ENCODE results near the gene MAPKAPK2.

The MAPKAPK2 gene

DNA sequence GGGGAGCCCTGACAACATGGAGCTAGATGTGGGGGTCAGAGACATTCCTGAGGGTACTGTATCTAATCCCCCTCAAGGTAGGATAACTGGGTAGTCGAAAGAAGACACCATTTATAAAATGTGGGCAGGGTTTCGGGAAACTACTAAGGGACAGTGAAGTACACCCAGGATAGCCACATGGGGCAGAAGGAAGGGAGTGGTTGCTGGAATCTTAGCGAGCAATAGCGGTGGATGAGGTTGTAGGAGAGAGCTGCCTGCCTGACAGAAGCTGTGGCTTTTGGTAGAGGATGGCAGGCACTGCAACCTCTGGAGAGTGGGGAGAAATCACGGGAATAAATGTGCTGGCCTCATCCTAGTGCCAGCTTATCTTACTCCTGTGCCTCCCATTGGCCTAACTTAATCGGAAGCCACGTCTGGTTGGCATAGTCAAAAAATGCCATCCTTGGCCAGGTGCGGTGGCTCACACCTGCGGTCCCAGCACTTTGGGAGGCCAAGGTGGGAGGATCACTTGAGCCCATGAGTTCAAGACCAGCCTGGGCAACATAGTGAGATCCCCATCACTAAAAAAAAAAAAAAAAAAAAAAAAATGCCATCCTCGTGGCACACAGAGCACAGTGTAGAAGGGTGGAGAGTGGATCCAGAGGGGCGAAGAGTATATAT lies 23.4 kb upstream of the MAPKAPK2 start:
- DNase-seq: no peak

GRCh38 chr1:206662396-206663092 lies 22.2 kb upstream of the MAPKAPK2 start:
- no peak for DNase-seq

DNA sequence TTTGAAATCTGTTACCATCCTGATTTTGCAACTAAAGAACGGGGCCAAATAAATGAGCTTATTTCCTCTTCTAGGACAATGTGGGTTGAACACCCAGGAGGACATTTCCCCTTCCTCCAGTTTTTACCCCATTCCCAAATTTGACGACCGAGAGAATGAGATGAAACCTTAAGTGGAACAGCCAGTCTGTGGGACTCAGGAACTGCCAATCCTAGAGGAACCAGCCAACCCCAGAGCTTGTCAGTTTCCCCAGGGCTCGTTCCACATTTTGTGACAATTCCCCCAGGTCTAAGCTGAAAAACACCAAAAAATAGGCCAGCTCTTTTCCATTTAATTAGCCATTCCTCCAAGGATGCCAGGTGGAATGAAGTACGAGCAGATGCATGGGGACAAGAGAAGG lies 21.3 kb upstream of the MAPKAPK2 start:
- DNase-seq: no peak

GRCh38 chr1:206663832-206664652 lies 20.7 kb upstream of the MAPKAPK2 start:
- DNase-seq: peak; percentile 63

GRCh38 chr1:206664740-206665139 lies 20.0 kb upstream of the MAPKAPK2 start:
- no peak for DNase-seq

DNA sequence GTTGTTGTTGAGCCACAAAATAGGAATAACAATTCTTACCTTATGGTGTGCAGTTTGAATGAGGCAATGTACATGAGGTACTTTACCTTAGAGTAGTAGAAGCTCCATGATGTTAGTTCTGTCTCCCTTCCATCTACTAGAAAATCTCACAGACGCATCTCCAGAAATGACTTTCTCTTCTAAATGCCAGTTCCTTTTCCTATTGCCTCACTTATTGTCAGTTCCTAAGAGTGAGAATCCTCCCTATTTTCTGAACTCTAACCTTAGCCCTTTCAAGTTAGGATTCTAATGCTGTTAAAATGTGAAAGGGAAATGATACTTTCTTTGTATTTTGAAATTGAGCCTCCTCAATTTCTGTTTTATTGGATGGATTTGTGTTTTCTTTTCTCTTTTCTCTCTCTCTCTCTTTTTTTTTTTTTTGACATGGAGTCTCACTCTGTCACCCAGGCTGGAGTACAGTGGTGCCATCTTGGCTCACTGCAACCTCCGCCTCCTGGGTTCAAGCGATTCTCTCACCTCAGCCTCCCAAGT lies 18.6 kb upstream of the MAPKAPK2 start:
- DNase-seq: no peak

- DNase-seq: no peak
Observed at GRCh38 chr1:206666954-206667665, 17.6 kb upstream of the MAPKAPK2 start.

GRCh38 chr1:206668351-206668750 lies 16.4 kb upstream of the MAPKAPK2 start:
- no peak for DNase-seq

DNA sequence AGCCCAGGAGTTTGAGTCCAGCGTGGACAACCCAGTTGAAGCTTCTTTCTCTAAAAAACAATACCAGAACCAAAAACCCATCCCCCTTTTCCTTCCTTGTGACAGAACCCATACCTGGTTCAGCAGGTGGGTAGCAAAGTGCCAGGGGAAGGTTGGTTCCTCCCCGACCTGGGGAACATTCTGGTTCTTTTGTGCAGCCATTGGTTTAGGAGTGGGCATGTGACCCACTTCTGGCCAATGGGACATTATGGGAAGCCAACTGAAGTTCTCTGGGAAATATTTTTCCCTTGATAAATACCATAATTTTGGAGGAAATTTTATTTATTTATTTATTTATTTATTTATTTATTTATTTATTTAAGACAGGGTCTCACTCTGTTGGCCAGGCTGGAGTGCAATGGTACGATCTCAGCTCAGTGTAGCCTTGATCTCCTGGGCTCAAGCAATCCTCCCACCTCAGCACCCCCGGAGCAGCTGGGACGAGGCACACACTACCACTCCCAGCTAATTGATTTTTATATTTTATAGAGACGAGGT lies 15.8 kb upstream of the MAPKAPK2 start:
- no peak for DNase-seq

DNA sequence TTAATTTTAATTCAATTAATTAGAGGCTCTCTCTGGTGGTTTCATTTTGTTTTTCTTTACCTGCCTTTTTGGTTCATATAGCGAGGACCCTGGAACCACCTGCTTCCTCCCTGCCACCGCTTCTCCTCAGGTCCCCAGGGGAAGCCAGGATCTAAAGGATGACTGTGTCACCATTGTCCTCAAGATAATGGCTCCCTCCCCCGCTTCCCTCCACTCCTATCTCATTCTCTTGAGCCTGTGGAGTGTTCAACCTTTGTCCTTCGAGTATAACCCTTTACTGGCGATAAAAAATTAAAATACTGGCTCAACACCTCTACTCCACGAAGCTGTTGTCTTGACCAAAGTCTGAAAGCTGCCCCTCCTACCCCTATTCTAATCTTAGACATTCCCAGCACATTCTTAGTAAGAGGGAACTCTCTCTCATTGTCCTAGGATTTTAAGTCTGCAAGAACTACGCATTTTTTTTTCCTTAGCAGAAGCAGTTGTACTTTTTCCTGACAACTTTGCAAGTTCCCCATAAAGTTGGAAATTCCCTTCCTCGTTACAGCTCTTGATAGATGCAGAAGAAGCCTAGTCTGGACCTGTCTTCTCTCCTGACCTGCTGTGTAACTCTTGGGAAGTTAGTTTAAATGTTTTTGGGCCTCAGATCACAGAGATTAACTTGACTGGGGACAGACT lies 12.6 kb upstream of the MAPKAPK2 start:
- DNase-seq: no peak

DNA sequence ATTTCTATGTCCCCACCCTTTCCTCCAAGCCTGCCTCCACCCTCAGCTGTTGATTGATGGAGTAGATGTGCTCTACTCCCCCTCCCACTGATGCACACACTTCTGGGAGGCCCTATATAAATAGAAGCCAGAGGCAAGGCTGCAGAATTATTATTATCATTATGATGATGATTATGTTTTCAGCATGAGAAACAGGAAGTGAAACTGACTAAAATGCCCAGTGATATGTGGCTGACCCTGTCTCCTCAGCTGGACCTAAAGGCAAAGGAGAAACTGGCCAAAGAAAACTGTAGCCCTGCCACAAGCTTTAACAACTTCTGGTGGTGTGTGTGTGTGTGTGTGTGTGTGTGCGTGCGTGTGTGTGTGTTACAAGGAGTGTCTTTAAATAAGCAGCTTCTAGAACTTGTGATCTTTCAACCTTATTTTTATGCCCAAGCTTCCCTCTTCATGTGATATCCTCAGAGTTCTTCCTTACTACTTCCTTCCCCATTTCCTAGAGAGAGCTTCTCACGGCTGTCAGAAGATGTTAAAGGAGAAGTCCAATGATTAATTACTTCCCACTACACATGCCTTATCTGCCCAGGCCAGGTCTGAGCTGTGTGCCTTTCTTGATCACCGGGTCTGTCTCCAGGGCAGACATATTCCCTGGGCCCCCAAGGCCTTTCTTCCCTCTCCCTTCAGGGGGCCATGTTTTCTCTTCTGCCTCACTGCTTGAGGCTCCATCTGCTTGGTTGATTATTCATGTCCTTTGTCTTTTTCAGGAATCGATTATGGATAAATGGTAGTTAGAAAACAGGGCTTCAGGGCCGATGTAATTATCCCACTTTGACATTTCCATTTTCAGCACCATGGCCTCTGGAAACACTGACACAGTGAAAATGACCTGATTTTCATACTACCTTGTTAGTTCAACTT lies 11.6 kb upstream of the MAPKAPK2 start:
- DNase-seq: no peak

- DNase-seq: no peak
Observed at GRCh38 chr1:206674236-206674635, 10.5 kb upstream of the MAPKAPK2 start.

DNA sequence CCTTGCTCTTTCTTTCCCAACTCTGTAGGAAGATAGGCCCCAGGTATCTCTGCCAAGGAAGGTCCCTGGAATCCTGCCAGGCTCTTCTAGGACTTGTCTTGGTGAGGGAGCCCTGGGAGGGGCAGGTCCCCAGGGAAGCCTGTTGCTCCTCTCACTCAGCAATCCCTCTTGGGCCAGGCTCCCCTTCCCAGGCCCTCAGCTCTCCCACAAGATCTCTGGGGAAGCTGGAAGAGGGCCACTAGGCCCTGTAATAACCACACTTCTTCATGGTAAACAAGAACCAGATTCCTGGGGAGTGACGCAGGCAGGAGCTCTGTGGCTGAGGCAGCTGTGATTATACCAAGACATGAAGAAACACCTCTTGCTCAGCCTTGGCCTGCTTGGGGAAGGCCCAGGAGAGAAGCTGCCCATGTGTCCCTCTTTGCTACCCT lies 9.9 kb upstream of the MAPKAPK2 start:
- DNase-seq: no peak

- no peak for DNase-seq
Observed at GRCh38 chr1:206676499-206676898, 8.2 kb upstream of the MAPKAPK2 start.

DNA sequence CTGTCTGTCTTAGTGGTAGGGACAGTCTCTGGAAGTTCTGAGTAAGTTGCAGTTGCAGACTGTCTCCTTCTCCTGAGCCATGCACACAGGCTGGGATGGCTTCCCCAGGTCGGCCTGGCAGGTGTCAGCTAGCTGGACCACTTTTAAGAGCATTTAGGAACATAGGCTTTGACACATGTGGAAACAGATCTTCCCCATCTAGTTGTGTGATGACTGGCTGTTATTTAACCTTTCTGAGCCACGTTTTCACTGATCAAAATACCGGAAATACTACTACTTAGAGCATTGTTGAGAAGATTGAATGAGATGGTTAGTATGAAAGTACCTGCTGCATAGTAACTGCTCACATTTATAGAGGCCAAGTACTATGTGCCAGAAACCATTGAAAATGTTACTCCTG lies 6.2 kb upstream of the MAPKAPK2 start:
- DNase-seq: no peak

DNA sequence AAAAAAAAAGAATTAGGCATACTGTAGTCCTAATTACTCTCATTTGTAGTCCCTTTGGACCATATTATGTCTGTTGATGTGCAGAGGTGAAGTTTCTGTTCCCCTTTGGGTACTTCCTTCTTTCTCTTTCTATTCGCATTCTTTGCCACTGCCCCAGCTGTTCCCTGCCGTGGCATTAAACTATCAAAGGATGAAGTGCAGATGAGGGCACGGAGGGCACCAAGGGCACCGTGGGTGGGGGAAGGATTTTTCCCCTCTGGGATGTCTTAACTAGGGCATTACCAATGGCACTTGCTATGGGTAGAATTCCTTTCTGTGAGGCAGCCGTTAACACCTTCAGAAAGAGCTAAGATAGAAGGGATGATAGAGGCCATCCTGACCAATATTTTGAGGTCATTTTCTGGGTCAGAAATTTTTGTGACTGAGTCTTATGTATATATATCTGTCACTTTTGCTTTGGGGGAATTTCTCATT lies 4.9 kb upstream of the MAPKAPK2 start:
- DNase-seq: no peak

GRCh38 chr1:206680279-206680678 lies 4.4 kb upstream of the MAPKAPK2 start:
- no peak for DNase-seq

DNA sequence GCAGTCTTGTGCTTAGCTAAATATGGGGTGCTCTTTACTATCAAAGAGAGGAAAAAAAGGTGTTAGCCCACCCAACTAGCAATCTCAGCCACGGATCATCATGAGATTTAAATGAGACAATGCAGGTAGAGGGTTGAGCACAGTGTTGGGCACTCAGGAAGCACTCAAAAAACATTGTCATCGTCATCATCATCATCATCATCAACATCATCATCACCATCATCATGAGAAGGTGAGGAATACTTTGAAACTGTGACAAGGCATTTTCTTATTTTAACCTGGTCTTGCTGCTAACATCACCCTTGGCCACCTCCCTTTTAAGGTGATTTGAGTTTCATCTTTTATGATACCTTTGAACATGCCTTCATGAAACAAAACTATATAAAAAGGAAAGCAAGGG lies 3.3 kb upstream of the MAPKAPK2 start:
- DNase-seq: no peak

DNA sequence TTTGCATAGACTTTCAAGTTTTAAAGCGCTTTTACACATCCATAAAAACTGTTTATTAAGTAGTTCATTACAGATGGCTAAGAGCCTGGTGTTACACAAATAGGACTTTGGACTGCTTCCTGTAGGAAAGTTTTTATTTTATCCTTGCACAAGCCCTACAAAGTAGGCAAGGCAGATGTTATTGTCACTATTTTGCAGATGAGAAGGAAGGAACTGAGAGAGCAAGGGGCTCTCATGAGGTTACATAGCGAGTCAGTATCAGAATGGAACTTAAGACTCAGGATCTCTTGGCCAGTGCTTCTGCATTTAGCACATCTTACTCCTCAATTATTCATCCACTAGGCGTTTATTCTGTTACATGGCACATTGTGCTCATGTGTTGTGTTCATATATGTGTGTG lies 2.6 kb upstream of the MAPKAPK2 start:
- DNase-seq: no peak

DNA sequence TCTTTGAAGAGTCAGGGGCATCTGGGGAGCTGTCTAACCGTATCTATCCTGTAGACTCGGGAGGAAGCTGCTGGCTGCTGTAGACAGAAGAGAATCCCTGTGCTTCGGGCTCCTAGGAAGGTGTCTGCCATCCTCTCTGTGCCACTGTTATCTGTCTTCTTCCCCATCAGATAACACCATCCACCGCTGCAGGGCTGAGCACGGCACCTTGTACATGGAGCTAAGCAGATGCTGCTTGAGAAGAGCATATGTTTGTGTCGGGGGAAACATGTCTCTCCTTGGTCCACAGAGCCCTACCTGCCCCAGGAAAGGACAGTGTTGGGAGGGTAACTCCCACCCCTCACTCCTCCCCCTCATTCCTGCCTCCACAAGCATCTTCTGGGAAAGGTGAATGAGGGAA lies 1.4 kb upstream of the MAPKAPK2 start:
- no peak for DNase-seq

DNA sequence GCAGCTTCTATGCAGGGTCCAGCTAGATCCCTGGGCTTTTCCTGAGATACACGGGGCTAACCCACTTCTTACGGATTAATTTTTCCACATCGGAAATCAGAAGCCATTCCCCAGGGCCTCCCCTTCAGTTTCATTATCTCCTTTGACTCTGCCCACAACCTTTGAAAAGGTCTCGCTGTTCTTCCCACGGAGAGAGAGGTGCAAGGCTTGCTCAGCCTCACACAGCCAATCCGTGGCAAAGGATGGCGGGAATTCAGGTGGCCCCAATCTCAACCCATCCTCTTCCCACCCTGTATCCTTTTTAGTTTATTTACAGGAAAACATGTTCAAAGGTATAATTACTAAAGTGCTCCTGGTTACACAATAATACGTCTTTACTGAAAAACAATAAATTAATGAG lies 702 bp upstream of the MAPKAPK2 start:
- DNase-seq: no peak
